GM19455 (cell line): ENCODE measurements around the gene S100B.
"Not testable (repeated sequence)": the region's sequence is repeated elsewhere in the genome, so short reads cannot be mapped to it uniquely, and the experiment has no call there.

Experiments used
- ATAC-seq: cut with Tn5 transposase; IDR thresholded peaks from one replicate; pipeline ENCODE4 v1.9.1; 2021; ENCODE audit not compliant: unreplicated experiment

Gene S100B

GRCh38 chr21:46604329-46604974 lies 430 bp downstream of the S100B start:
- ATAC-seq = no peak

GRCh38 chr21:46603228-46603627 lies 1.7 kb downstream of the S100B start:
- ATAC-seq = no peak

GRCh38 chr21:46600978-46601377 lies 3.9 kb downstream of the S100B start:
- no peak for ATAC-seq

- ATAC-seq = no peak
Measured at GRCh38 chr21:46600305-46600704, 4.6 kb downstream of the S100B start.

GRCh38 chr21:46598581-46599572 lies 6.0 kb downstream of the S100B start:
- no peak for ATAC-seq

- no peak for ATAC-seq
Measured at GRCh38 chr21:46597896-46598343, 7.0 kb downstream of the S100B start.

- ATAC-seq = no peak
Measured at GRCh38 chr21:46597031-46597430, 7.9 kb downstream of the S100B start.

- no peak for ATAC-seq
Measured at GRCh38 chr21:46596201-46596600, 8.7 kb downstream of the S100B start.

- no peak for ATAC-seq
Measured at GRCh38 chr21:46594276-46594675, 10.6 kb downstream of the S100B start.

GRCh38 chr21:46585191-46585953 lies 19.5 kb downstream of the S100B start:
- ATAC-seq = no peak

GRCh38 chr21:46581780-46582307 lies 23.0 kb downstream of the S100B start:
- no peak for ATAC-seq

- not testable (repeated sequence) for ATAC-seq
Measured at GRCh38 chr21:46579394-46579793, 25.5 kb downstream of the S100B start.

- not testable (repeated sequence) for ATAC-seq
Measured at GRCh38 chr21:46577786-46578185, 27.1 kb downstream of the S100B start.

- ATAC-seq = no peak
Measured at GRCh38 chr21:46572850-46573249, 32.0 kb downstream of the S100B start.

GRCh38 chr21:46570631-46571030 lies 34.3 kb downstream of the S100B start:
- no peak for ATAC-seq

- no peak for ATAC-seq
Measured at GRCh38 chr21:46570119-46570518, 34.8 kb downstream of the S100B start.

- no peak for ATAC-seq
Measured at GRCh38 chr21:46569081-46569480, 35.8 kb downstream of the S100B start.

GRCh38 chr21:46568562-46568961 lies 36.3 kb downstream of the S100B start:
- no peak for ATAC-seq

- no peak for ATAC-seq
Measured at GRCh38 chr21:46567348-46567747, 37.5 kb downstream of the S100B start.

GRCh38 chr21:46564391-46564790 lies 40.5 kb downstream of the S100B start:
- ATAC-seq = no peak
